Activated CD4-positive, alpha-beta T cell treated with anti-CD3 and anti-CD28 coated beads for 48 hours (primary cell): Measurements from ENCODE around the gene MPZL1.

ENCODE experiments used
- DNase-seq: peaks from one replicate; pipeline ENCODE4 v3.0.0-alpha.2; 2020

MPZL1 gene

DNA sequence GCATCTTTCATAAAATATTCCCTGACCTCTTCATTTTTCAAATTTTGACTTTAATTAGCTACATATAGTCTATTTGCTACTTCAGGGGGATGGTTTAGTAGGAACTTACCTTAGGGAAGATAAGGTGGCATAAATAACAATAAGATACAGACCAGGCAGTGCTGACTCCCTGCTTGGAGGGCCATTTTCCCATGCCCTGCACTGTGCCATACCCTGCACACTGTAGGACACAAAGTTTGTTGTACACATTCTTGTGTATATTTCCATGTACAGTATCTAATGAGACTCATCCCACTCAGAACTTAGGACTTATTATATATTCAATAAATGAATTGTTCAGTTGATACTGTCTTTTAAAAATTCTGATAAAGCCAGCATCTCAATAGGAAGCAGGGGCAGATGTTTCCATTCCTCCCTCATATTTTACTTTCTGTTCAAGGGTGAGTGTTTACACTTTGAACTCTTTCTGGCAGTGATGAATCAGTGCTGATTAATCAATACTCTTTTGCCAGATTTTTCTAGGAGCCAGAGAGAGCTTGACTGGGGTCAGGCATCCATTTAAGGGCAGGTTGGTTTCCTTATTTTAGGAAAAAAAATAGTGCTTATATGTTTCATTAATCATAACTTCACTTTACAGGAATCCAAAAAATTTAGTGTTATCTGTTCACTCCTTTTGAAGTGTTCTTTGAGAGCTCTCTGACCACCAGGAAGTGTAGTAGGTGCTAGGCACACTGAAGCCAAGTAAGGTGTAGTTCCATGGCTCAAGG is 30.6 kb downstream of the MPZL1 start:
- no peak for DNase-seq

DNA sequence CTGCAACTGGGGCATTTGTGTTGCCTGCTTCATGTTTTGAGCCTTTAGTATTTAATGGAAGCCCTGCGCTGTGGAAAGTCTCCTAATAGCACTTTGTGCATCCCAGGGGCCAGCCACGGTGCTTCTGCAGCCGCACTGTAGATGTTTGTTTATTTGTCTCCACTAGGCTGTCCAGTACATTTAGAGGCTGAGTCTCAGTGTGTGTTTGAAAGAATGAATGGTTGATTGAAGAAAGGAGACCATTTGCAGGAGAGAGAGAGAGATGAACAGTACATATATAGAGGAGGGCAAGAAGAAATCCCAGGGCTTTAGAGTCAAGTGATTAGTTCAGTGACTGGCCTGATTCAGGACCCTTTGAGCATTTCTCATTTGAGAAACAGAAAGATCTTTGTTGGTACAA is 33.9 kb downstream of the MPZL1 start:
- no peak for DNase-seq

DNA sequence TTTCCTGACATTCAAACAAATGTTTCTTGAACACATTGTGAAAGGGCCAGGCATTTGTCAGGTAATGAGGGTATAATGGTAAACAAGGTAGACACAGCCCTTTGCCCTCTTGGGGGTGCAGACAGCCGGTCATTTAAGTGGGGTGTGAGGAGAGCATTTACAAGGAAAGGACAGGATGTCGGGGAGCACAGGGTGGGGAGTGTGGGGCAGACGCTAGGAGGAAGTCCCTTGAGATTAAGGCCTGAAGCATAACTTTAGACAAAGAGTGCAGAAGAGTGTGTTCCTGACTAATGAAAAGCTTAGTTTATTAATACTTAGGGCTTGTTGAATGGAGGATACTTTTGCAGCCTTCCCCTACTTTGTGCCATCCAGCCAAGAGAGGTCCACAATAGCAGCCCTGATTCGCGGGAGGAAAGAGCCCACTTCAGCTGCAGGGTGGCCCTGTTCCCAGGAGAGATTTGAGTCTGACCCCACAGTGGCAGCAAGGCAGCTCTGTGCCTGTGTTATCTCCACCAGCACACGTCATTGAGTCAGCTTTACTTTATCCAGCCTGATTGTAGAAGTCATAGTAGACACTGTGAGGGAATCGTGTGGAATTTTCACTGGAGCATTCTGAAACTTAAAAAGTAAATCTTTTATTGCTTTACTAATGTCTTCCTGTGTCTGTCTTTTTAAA is 35.1 kb downstream of the MPZL1 start:
- no peak for DNase-seq

DNA sequence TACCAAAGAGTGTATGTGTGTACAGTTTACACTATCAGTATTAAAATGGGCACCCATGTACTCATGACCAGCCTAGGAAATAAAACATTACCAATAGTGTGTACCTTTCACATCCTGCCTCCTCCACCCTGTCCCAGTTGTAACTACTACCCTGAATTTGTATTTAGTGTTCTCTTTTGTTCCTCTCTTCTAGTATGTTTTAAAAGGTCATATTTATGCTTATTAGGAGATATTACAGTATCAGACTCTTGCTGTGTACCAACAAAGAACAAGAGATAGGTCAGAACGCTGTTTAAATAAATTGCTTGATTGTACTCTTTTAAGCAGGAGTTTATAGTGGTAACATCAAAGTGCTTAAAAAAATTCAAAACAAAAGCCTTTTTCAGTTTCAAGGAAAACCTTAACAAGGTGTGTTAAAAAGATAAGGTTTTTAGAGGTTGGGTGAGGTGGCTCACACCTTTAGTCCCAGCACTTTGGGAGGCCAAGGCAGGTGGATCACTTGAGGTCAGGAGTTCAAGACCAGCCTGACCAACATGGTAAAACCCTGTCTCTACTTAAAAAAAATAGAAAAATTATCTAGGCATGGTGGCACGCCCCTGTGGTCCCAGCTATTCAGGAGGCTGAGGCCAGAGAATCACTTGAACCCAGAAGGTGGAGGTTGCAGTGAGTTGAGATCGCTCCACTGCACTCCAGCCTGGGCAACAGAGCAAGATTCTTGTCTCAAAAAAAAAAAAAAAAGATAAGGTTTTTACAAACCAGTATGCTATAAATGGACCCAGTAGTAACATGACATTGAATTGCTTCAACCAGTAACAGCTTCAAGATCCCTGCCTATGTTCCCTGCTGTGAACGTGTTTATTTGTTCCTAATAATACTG is 35.9 kb downstream of the MPZL1 start:
- DNase-seq, result no peak

DNA sequence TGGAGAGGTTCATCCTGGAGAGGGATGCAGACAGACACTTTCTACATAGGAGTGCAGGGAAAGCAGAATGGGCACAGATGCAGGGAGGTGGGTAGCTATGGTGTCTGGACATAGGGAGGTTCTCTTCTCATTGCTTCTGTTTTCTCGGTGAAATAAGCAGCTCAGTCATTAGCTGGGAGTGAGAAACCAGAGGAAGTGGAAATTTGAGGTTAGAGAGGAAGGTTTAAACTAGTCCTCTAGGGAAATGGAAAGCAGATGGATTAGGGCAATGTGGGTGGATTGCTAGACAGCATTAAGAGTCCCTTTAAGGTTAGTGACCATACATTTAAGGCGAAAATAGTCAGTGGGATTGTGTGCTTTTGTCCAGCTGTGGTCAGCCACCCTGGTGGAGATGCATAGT is 39.6 kb downstream of the MPZL1 start:
- DNase-seq, result no peak

DNA sequence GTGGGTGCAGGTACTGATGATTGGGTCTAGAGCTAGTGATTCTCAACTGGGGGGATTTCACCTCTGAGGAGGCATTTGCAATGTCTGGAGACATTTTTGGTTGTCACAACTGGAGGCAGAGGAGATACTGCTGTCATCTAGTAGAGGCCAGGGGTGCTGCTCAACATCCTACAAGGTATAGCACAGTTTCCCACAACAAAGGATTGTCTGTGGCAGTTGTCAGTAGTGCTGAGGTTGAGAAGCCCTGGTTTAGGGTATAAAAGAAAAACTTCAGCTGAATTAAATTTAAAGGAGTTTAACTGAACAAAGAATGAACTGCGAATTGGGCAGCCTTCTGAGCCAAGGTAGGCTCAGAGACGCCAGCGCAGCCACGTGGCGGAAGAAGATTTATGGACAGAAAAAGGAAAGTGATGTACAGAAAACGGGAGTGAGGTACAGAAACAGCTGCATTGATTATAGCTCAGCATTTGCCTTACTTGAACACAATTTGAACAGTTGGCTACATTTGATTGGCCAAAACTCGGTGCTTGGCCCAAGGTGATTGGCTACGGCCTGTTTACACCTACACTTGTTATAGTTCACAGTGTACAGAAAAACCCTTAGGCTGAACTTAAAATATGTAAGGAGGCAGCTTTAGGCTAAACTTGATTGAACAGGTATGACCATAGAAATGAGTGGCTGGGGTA is 40.4 kb downstream of the MPZL1 start:
- DNase-seq, result peak; percentile 23

DNA sequence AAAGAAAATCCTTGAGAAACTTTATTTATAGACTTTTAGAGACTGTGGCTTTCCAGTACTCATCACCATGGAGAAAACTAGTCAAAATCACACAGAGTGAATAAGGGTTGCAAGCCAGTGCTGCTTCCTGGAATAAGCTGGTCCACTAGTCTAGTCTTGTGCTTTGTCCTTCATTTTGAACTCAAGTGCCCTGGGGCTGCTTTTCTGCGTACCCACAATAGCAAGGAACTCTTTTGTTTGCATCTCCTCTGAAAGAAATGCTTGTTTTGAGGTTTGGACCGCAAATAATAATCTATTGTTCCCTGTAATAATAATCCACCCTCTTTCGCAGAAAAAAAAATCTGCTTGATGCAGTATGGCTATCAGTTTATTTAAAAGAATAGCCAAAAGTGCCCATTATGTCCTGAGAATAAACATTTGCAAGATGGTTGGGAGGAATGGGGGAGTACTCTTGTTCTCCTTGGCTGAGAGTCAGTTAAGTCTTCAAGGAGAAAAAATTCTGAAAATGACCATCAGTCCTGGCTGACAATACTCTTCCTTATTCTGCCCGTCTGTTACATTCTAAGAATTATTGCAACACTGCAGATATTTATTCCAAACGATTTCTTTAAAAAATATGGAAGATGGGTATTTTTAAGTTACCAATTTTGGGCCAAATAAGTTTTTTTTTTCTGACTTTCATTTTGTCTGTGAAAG is 41.9 kb downstream of the MPZL1 start:
- no peak for DNase-seq

DNA sequence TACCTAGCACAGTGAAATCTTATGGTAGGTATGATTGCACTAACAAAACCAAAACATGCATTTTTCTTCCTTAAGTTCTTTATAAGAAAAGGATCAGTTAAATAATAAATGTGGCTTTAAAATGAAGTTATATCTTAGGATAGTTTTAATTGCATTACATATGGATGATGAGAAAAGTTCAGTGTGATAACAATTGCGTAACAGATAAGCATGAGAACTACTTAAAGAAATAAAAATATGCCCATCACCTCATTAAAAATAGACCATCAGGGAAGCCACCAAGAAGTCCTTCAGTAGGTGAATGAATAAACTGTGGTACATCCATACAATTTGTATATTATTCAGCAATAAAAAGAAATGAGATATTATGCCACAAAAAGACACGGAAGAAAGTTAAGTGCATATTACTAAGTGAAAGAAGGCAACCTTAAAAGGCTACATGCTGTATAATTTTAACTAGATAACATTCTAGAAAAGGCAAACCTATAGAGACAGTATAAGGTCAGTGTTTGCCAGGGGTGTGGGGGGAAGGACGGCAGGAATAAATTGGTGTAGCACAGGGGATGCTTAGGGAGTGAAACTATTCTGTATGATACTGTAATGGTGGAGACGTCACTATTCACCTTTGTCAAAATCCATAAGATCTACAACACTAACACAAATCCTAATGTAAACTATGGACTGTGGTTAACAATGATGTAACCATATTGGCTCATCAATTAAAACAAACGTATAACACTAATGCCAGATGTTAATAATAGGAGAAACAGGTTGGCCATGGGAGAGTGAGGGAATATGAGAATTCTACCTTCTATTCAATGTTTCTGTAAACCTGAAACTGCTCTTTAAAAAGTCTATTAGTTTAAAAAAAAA is 42.9 kb downstream of the MPZL1 start:
- DNase-seq, result no peak

DNA sequence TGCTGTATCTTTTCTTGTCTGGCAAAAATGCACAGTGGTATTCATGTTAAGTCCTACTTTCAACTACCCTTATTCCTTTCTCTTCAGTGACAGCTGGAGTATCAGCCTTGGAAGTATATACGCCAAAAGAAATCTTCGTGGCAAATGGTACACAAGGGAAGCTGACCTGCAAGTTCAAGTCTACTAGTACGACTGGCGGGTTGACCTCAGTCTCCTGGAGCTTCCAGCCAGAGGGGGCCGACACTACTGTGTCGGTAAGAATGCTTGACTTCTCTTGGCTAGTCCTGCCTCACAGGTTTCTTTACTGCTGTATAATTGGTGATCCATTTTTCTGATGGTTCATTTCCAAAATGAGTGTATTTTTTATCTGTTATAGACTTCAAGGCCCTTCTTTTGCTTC is 43.7 kb downstream of the MPZL1 start:
- DNase-seq, result no peak

DNA sequence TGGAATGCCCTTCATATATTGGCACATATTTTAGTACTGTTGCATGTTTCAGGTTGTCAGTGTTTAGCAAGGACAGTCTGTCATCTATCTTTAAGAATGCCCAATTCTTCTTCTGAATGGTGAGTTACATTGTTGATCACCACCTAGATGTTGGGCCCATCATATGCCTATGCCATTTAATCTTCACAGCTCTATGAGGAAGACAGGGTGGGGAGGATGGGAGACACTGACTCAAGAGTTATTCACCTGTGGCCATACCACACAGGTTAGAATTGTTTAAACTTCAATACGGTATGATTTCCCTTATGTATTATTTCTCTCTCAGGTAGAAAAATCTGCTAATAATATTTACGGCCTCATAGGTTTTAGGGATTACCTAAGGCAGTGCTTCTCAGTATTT is 44.8 kb downstream of the MPZL1 start:
- no peak for DNase-seq

DNA sequence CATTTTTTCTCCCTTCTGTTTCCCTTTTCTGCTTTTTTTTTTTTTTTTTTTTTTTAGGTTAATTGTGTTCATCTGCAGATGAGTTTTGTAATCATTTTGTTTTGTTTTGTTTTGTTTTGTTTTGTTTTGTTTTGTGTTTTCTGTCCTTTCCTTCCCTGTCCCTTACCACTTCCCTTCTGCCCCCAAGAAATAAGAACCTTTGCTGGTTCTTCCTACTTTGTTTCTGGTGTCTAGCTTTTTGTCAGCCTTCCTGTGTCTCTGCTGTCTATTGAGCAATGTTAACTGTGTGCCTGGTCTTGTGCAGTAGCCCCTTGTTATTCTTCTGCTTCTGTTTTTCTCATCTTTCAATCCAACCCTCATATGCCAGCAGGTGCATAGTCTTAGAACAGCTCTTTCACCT is 46.0 kb downstream of the MPZL1 start:
- no peak for DNase-seq

DNA sequence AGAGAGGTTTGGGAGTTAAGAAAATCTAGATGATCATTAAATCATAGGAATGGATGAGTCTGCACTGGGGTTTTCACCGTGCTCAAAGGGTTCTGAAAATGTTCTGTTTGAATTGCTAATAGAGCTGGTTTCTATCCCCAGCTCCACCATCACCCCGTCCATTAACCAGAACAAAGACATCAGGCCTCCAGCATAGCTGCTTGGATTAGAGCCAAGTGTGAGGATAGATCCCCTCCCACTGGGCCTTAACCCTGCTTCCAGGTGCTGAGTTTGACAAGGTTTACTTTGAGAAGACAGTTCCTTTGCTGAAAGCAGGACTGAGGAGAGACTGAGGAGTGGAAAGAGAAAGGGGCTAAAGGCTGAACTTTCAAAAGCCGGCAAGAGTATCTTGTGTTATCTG is 48.3 kb downstream of the MPZL1 start:
- no peak for DNase-seq

DNA sequence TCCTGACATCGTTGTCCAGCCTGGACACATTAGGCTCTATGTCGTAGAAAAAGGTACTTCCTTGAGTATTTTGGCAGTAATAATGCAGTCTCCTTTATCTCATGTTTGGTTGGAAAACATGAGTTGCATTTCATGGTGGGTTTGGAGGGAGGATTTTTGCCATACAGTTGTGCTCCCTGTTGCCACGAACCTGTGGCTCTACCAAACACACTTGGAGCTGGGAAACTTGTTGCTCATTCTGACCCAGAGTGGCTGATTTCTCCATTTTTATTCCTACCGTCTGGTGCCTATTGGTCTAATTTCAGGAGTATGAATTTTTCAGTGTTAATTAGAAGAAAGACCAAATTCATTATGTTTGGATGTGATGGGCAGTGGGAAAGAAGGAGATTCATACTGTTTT is 50.7 kb downstream of the MPZL1 start:
- no peak for DNase-seq

DNA sequence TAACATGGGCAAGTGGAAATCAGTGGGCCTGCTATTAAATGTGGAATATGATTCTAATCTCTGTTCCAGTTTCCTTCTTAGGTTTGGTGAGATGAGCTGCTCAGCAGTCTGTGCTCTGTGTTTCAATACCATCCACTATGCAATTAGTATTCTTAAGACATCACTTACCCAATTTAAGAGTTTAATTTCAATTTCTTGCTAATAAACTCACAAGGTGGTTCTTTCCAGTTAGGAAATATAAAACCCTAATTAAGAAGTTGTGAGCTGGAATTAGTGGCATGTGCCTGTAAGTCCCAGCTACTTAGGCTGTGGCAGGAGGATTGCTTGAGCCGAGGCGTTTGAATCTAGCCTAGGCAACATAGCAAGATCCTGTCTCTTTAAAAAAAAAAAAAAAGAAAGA is 51.7 kb downstream of the MPZL1 start:
- no peak for DNase-seq

DNA sequence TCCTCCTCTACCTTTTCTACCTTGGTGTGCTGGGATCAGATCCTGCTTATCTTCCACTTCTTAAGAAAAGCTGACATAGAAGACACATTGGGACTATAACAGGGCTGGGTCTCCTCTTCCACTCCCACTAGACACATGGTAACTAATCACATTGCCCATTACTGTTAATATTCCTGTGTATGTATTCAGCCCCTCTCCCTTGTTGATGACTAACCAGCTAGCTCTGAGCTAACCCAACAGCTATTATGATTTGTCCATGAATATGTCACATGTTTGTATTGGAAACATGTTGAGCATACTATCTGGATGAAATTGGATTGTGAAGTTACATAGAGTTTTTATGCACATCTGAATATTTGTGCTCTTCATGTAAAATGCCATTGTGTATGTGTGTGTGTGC is 52.9 kb downstream of the MPZL1 start:
- no peak for DNase-seq

DNA sequence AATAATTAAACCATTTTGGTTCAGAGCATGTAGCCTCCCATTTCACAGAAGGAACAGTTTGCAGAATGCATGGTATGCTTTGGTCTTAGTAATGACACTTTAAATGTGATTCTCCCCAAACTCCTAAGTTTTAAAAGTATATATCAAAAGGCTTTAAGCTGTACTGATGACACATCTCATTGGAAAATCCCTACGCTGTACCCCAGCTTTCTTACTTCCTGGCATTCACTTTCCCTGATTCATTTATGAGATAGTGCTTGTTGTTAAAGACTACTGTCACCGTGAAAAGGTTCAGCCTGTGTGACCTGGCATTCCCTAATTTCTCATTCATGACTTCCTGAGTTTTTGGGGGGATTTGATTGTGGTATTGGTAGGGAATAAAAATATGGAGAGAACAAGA is 53.4 kb downstream of the MPZL1 start:
- DNase-seq, result no peak

DNA sequence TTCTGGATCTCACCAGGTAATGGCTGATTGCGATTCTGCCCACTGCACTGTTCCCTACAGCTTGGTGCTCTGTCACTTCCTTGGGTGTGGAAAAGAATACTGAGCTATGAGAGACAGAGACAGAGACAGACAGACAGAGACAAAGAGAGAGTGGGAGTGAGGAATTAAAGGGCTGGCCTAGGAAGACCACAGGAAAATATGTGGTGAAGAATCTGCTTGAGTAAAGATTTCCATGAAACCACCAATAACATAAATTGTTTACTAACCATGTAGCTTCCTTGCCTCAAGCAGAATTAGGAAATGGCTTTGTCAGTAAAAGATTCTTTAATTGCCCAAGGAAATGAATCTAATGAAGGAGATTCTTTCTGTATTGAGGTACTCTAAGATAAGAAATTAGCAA is 54.4 kb downstream of the MPZL1 start:
- DNase-seq, result no peak

DNA sequence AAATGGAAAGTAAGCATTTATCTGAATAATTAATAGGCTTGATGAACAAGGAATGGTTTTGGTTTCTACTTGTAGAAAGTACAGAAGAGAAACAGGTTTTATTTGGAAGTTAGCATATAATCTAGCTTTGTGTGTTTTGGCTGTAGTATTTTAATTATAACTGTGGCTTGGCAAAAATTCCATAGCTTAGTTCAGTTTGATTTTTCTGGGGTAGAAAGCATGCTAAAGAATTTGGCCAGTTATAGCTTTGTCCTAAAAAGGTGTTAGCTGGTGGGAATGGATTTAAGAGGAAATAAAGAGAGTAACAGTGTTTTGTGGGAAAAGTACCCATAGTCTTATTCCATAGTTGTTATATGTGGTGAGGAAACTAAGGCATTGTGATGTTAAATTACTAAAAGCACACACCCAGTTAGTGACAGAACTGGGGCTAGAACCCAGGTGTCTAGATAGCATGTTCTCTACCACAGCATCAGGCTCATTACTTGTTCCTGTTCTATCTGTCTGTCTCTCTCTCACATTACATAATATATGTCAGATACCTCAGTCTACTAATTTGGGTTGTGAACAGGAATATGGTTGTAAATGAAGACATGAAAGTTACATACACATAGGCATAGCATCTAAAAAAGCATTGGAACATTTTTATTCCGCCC is 55.0 kb downstream of the MPZL1 start:
- no peak for DNase-seq

DNA sequence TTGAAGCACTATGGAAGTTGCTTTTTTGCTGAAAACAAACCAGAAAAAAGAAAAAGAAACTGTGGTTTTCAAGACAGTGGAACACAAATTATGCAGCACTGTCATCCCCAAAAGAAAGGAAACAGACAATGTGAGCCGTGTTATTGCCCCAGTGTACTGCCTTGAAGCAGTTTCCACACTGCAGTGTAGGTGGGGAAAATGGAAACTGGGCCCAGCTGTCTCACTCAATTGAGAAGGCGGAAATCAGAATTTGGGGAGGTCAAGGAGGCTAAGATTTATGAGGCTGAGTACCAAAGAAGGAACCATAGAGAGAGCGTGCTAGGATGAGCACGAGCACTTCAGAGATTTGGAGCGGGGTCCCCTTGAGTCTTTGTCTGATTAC is 55.5 kb downstream of the MPZL1 start:
- DNase-seq, result peak; percentile 16

DNA sequence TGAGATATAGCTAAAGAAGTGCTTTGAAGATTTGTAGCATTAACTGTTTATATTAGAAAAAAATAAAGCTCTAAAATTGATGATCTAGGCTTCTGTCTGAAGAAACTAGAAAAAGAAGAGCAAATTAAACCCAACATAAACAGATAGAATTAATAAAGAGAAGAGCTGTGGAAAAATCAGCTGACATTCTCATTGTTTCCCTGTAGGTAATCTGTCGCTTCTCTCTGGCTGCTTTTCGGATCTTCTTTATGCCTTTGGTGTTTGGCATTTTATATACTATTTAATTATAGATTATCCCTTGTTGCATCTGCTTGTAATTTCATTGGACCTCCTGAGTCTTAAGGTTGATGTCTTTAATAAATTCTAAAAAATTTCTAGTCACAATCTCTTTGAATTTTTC is 59.8 kb downstream of the MPZL1 start:
- no peak for DNase-seq

DNA sequence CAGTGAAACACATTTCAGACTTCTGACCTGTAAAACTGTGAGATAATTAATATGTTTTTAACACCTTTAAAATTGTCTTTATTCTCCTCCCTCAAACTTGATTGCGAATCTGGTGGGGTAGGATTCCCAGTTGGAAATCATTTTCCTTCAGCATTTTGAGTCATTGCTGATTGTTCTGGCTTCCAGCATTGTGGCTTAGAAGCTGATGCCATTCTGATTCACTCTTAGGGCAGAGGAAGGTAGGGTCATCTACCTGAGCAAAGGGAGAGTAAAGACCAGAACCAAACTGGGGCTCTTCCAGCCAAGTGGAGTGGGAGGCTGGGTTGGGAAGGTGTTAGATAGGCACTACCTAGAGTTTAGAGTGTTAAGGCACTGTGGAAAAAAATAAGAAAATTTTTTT is 61.2 kb downstream of the MPZL1 start:
- no peak for DNase-seq
